ENCODE measurements around the gene SPATA31C2. TPM values are rescaled to one million over a fixed set of nuclear protein-coding genes. Genes with fewer than 3 reads are reported as not detected.
"Not testable (repeated sequence)": the region's sequence is repeated elsewhere in the genome, so short reads cannot be mapped to it uniquely, and the experiment has no call there.

Gene SPATA31C2
- total and polyA plus RNA-seq, 12 donors, result not detected

- H3K9me3 ChIP-seq (replicated peaks in 1 of 3); H3K36me3 ChIP-seq (replicated peaks in 1 of 2); intact Hi-C loops (cut with DNase I); H3K4me3 ChIP-seq; H3K27me3 ChIP-seq; H3K4me1 ChIP-seq (replicated peaks in 1 of 2); DNase-seq; H3K27ac ChIP-seq: not testable (repeated sequence)
- 84 to 89% (median 88%) methylated on average over 2 to 12 of the region's 13 CpGs; no CpG with 5 or more reads in 1 of the 4 donors for WGBS, 4 donors
These were observed 23.2 kb downstream of the SPATA31C2 start for GRCh38 chr9:88114968-88115612.

GRCh38 chr9:88114283-88114967, 23.9 kb downstream of the SPATA31C2 start:
- H3K36me3 ChIP-seq (replicated peaks in 1 of 2); H3K4me1 ChIP-seq (replicated peaks in 1 of 2); H3K4me3 ChIP-seq; DNase-seq; intact Hi-C loops (cut with DNase I); H3K9me3 ChIP-seq (replicated peaks in 1 of 3); H3K27ac ChIP-seq; H3K27me3 ChIP-seq: not testable (repeated sequence)
- 88 to 97% (median 93%) methylated on average over 6 to 16 of the region's 17 CpGs for WGBS, 4 donors

- H3K27ac ChIP-seq; H3K4me3 ChIP-seq; H3K4me1 ChIP-seq (replicated peaks in 1 of 2); intact Hi-C loops (cut with DNase I); DNase-seq; H3K9me3 ChIP-seq (replicated peaks in 1 of 3); H3K36me3 ChIP-seq (replicated peaks in 1 of 2); H3K27me3 ChIP-seq: not testable (repeated sequence)
- 88 to 94% (median 91%) methylated on average over 28 to 38 of the region's 38 CpGs for WGBS, 4 donors
These were observed 24.8 kb downstream of the SPATA31C2 start for GRCh38 chr9:88113156-88114130.

DNA sequence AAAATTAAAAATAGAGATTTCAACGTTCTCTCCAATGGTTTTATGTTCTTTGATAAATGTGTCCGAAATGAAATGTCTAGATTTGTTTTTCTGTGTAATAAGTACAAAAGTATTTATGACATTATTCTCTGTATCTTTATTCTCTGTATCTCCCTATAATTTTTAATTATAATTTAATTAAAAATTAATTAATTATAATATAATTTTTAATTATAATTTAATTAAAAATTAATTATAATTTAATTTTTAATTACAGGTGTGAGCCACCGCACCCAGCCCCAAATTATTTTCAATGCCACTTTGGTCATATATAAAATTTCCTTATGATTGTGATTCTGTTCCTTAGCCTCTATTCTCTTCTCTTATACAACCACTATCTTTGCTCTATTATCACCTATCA, 28.2 kb downstream of the SPATA31C2 start:
- H3K36me3 ChIP-seq (replicated peaks in 1 of 2), result no peaks in the 10 kb centered on the region
- DNase-seq, result no peak
- H3K4me1 ChIP-seq (replicated peaks in 1 of 2), result no peaks in the 10 kb centered on the region
- H3K4me3 ChIP-seq, result no peak overlapping the region
- no peaks in the 10 kb centered on the region for H3K27me3 ChIP-seq
- no peak overlapping the region for H3K27ac ChIP-seq
- WGBS, 4 donors, result 80 to 91% (median 83%) methylated on average over 3 of the region's 3 CpGs
- H3K9me3 ChIP-seq (replicated peaks in 1 of 3), result no peaks in the 10 kb centered on the region
- TF ChIP-seq CTCF (IDR thresholded peaks at IDR 0.05), result no peak
- no peak for TF ChIP-seq POLR2A (IDR thresholded peaks at IDR 0.05)
- intact Hi-C loops (cut with DNase I), result no loop called here

GRCh38 chr9:88108779-88109178, 29.5 kb downstream of the SPATA31C2 start:
- Histone ChIP-seq H3K27ac (no peak overlapping the region), H3K4me3 (no peak overlapping the region), H3K27me3 (no peaks in the 10 kb centered on the region), H3K4me1 (replicated peaks in 1 of 2) (no peaks in the 10 kb centered on the region), H3K36me3 (replicated peaks in 1 of 2) (no peaks in the 10 kb centered on the region), H3K9me3 (replicated peaks in 1 of 3) (no peaks in the 10 kb centered on the region)
- DNase-seq, result no peak
- TF ChIP-seq CTCF (IDR thresholded peaks at IDR 0.05) (no peak), POLR2A (IDR thresholded peaks at IDR 0.05) (no peak)
- intact Hi-C loops (cut with DNase I), result loop anchor here in 1 of 2 donors (5.0 kb wide), 1 partner anchor 469 kb away; no protein-coding TSS in a partner anchor
- 66 to 89% (median 81%) methylated on average over 4 of the region's 4 CpGs for WGBS, 4 donors

All from adrenal gland (tissue), 12 donors.